Subcutaneous adipose tissue (tissue), 4 donors: ENCODE data around the gene XRRA1. TPM values are rescaled to one million over a fixed set of nuclear protein-coding genes. Genes with fewer than 3 reads are reported as not detected.

ENCODE experiments used
- total RNA-seq, 4 donors: library from RNA; depleted of rRNA; stranded (reverse); fragments of >200 nt; gene quantifications; one replicate each; pipeline ENCODE4 v1.1.0, GENCODE V29; 2016
- TF ChIP-seq, protein P1 (sequence below): fragments of 450-650 bp; IDR thresholded peaks from one replicate; pipeline ENCODE4 v1.5.1; 2016; ENCODE audit warnings: low read depth, mild to moderate bottlenecking, control low read depth, antibody characterized with exemption, moderate library complexity

Gene XRRA1
- total RNA-seq, 4 donors from 2014 or later = 12.9 to 35.0 (median 18.2) TPM

DNA sequence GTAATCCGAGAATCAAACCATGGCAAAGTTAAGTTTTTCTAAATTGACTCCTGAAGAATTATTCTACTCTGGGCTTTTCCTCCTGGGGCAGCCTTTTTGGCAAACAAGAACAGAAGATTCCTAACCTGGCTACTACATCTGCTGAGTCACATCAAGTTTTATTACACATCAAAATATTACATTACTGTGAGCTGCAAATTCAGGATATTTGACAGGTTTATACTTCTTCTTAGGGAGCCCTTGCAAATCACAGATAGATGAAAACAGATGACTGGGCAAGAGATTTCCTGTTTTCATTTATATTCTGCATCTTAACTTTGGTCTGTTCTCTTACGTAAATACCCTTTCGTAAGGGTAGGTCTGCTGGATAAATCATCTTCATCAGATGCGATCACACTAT, 23.6 kb downstream of the XRRA1 start:
- TF ChIP-seq, protein P1, sequence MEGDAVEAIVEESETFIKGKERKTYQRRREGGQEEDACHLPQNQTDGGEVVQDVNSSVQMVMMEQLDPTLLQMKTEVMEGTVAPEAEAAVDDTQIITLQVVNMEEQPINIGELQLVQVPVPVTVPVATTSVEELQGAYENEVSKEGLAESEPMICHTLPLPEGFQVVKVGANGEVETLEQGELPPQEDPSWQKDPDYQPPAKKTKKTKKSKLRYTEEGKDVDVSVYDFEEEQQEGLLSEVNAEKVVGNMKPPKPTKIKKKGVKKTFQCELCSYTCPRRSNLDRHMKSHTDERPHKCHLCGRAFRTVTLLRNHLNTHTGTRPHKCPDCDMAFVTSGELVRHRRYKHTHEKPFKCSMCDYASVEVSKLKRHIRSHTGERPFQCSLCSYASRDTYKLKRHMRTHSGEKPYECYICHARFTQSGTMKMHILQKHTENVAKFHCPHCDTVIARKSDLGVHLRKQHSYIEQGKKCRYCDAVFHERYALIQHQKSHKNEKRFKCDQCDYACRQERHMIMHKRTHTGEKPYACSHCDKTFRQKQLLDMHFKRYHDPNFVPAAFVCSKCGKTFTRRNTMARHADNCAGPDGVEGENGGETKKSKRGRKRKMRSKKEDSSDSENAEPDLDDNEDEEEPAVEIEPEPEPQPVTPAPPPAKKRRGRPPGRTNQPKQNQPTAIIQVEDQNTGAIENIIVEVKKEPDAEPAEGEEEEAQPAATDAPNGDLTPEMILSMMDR = no peak

DNA sequence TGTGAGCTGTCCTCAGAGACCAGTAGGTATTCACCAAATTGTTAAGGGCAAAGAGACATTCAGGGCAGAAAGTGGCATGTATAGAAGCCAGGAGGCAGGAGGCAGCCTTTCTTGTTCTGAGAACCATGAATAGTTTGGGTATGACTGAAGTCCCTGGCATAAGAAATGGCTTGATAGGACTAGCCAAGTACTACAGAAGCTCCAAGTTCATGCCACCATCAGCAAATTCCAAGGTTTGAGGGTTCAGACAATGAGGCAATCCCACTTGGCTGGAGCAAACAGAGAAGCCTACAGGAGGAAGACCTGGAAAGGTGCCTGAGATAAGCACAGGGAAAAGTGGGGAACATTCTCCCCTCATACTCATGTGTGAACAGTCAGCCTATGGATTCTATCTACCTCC, 25.8 kb downstream of the XRRA1 start:
- TF ChIP-seq, protein P1 = no peak

DNA sequence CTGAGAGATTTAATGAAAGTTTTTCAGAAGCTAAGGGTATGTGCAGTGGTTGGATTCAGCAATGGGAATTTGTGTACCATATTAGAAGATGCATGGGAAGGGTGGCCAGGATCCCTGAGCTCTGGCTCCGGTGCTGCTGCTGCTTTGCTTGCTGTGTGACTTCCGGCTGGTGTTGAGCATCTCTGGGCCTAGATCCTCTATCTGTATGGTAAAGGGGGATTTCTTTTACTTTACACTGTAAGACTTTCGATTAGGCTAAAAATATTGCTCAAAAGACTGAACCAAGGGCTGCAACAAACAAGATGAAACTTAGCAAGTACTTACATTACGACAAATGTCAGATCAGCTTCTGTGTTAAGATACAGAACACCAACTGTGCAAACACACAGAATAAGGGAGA, 39.1 kb downstream of the XRRA1 start:
- TF ChIP-seq, protein P1 = no peak

DNA sequence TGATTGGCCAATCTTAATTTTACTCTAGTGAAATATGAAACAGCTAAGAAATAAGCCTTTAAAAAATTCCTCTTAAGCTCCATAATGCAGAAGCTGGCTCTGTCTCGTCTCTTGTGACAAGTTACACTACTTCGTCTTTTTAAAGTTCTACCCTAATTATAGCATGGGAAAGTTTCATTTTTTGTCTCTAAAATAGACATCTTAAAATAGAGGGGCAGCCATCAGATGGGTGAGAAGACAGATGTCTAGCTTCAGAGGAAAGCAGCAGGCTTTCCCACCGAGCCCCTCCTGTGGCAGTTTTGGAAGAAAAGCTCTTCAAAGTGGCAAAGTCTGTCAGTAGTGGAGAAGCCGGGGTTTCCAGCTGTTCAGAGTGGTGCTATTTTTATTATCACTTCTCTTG, 39.5 kb downstream of the XRRA1 start:
- TF ChIP-seq, protein P1 = no peak

DNA sequence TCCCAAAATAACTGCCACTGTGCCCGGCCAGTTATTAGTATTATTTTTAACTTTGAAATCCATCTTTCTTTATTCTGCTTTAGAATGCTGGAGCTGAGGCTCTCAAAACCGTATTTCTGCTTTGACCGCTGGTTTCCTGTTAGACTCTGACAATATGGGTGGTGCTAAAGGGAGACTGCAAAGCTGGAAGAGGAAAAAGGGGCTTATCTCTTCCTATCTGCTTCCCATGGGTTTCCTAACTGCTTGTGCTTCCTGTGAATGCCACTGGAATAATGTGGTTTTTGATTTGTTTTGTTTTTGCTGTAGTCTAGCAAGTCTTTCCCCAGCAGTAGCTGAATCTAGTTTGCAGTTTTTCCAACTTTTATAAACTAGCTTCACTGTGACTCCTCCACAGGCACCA, 43.6 kb downstream of the XRRA1 start:
- TF ChIP-seq, protein P1 = no peak

DNA sequence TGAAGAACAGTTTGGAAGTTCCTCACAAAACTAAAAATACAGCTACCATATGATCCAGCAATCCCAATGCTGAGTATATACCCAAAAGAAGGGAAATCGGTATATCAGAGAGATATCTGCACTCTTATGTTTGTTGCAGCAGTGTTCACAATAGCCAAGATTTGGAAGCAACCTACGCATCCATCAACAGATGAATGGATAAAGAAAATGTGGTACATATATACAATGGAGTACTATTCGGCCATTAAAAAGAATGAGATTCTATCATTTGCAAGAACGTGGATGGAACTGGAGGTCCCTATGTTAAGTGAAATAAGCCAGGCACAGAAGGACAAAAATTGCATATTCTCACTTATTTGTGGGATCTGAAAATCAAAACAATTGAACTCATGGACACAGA, 46.5 kb downstream of the XRRA1 start:
- TF ChIP-seq, protein P1 = no peak

DNA sequence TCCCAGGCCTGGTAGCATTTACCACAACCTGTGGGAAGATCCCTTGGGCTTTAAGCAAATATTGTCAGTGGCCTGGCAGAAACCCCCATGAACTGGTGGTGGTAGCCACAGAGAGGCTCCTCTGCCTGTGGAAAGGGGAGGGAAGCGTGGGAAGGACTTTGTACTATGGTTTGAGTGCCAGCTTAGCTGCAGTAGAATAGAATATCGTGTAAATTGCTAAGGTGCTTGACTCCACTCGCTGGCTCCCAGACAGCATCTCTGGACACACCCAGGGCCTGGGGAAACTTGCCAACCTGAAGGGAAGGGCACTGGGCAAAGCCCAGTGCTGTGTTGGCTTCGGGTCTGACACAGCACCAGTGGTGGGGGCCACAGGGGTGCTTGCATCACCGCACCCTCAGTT, 52.6 kb downstream of the XRRA1 start:
- TF ChIP-seq, protein P1 = no peak
